Measurements from ENCODE around the gene MEGF11.
A peak's percentile ranks its signal among the peaks of the same experiment; 100 is the strongest.

The MEGF11 gene

GRCh38 chr15:66224946-66225345, 28.6 kb downstream of the MEGF11 start:
- DNase-seq (ENCODE audit: low read depth) = no peak
- TF ChIP-seq, protein P1, sequence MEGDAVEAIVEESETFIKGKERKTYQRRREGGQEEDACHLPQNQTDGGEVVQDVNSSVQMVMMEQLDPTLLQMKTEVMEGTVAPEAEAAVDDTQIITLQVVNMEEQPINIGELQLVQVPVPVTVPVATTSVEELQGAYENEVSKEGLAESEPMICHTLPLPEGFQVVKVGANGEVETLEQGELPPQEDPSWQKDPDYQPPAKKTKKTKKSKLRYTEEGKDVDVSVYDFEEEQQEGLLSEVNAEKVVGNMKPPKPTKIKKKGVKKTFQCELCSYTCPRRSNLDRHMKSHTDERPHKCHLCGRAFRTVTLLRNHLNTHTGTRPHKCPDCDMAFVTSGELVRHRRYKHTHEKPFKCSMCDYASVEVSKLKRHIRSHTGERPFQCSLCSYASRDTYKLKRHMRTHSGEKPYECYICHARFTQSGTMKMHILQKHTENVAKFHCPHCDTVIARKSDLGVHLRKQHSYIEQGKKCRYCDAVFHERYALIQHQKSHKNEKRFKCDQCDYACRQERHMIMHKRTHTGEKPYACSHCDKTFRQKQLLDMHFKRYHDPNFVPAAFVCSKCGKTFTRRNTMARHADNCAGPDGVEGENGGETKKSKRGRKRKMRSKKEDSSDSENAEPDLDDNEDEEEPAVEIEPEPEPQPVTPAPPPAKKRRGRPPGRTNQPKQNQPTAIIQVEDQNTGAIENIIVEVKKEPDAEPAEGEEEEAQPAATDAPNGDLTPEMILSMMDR (IDR thresholded peaks at IDR 0.05; ENCODE audit: low read depth, low read length, missing control alignments) = no peak
- no peak overlapping the region for H3K4me3 ChIP-seq (ENCODE audit: low read depth, low read length)

DNA sequence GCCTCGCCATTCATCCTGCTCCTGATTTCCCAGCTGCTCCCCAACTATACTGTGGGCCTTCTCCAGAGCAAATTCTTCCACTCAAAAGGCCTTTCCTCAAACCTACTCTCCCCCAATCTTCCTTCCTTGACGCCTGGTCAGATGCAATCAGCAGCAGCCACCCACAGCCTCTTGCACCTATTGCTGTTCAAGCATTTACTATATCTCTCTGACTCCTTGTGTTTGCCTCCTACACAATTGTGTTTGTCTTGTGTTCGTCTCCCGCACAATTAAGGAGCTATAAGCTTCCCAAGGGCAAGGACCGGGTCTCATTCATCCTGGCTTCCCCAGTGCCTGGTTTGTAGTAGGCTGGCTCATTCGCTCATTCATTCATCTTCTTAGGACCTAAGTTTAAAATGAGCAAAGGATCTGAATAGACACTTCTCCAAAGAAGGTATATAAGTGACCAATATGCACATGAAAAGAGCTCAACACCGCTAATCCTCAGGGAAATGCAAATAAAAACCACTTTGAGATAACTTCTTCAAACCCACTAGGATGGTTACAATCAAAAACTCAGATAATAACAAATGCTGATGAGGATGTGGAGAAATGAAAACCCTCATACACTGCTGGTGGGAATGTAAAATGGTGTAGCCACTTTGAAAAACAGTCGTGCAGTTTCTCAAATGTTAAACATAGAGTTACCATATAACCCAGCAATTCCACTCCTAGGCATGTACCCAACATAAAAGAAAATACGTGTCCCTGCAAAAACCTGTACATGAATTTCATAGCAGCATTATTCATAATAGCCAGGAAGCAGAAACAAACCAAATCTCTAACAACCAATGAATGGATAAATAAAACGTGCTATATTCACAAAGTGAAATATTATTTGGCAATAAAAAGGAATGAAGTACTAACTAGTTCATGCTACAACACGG, 31.0 kb downstream of the MEGF11 start:
- DNase-seq (ENCODE audit: low read depth) = no peak
- no peak overlapping the region for H3K4me3 ChIP-seq (ENCODE audit: low read depth, low read length)
- TF ChIP-seq, protein P1 (IDR thresholded peaks at IDR 0.05; ENCODE audit: low read depth, low read length, missing control alignments) = no peak

- DNase-seq (ENCODE audit: low read depth) = no peak
Measured at GRCh38 chr15:66221126-66221525, 32.4 kb downstream of the MEGF11 start.

GRCh38 chr15:66220601-66221000, 32.9 kb downstream of the MEGF11 start:
- no peak overlapping the region for H3K4me3 ChIP-seq (ENCODE audit: low read depth, low read length)
- TF ChIP-seq, protein P1 (IDR thresholded peaks at IDR 0.05; ENCODE audit: low read depth, low read length, missing control alignments) = peak; percentile 24
- DNase-seq (ENCODE audit: low read depth) = no peak

More at GRCh38 chr15:66221126-66221525, 32.4 kb downstream of the MEGF11 start:
- H3K4me3 ChIP-seq (ENCODE audit: low read depth, low read length) = no peak overlapping the region
- TF ChIP-seq, protein P1 (IDR thresholded peaks at IDR 0.05; ENCODE audit: low read depth, low read length, missing control alignments) = no peak

- H3K4me3 ChIP-seq (ENCODE audit: low read depth, low read length) = no peak overlapping the region
- TF ChIP-seq, protein P1 (IDR thresholded peaks at IDR 0.05; ENCODE audit: low read depth, low read length, missing control alignments) = no peak
- DNase-seq (ENCODE audit: low read depth) = no peak
Measured at GRCh38 chr15:66219339-66219738, 34.2 kb downstream of the MEGF11 start.

GRCh38 chr15:66216806-66217205, 36.7 kb downstream of the MEGF11 start:
- no peak for DNase-seq (ENCODE audit: low read depth)
- TF ChIP-seq, protein P1 (IDR thresholded peaks at IDR 0.05; ENCODE audit: low read depth, low read length, missing control alignments) = no peak
- no peak overlapping the region for H3K4me3 ChIP-seq (ENCODE audit: low read depth, low read length)
